GM21515 (cell line): ENCODE data around the gene CHKA.
A peak's percentile ranks its signal among the peaks of the same experiment; 100 is the strongest.

Source experiments
- ATAC-seq: cut with Tn5 transposase; IDR thresholded peaks from one replicate; pipeline ENCODE4 v1.9.1; 2021; ENCODE audit not compliant: unreplicated experiment

CHKA gene

DNA sequence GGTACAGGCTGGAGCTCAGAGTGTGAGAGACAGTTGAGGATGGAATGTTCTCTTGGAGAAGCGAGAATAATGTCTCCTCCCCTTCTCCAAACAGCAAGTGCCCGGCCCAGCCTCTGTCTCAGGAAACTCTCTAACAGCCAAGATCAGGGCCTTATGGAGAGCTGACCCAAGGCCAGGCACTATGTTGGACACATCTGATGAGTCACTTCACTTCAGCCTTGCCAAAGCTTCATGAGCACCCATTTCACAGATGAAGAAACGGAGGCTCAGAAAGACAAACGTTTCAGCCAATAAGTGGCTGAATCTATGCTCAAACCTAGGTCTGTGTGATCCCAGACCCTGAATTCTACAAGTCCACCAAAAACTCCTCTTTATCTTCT lies 22.1 kb upstream of the CHKA start:
- ATAC-seq, result no peak

DNA sequence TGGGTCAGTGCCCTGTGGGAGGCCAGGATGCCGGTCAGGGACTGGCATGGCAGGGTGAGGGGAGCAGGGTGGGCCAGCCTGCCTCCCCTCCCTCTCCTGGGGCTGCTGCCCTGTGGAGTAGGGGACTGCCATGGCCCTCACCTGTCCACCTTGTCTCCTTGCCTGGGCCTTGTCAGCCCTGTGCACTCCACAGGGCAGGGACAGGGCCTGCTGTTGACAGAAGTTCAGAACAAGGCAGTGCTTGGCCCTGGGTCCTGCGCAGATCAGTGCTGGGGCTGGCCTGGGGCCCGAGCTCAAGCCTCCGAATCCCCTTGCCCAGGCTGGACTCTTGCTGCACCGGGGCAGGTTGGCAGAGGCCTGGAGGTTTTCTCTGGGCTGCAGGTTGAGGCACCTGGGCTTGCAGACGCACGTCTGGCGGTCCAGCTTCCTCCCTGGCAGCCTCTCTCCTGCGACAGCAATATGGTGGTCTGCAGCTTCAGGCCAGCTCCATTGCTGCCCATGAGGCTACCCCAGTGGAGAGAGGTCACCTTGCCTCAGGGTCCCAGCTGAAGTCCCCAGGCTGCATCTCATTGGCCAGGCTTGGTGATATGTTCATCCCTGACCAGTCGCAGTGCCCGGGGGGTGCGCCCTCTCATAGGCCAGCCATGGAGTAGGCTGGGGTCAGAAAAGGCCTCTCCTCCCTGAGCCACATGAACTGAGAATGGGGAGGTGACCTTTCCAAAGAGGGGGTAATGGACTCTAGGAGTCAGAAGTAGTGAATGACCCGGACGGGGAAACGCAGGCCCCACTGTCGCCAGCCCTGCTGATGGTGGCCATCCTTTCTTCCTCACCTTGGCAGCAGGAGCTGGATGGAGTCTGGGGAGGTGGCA lies 21.5 kb upstream of the CHKA start:
- ATAC-seq, result no peak

DNA sequence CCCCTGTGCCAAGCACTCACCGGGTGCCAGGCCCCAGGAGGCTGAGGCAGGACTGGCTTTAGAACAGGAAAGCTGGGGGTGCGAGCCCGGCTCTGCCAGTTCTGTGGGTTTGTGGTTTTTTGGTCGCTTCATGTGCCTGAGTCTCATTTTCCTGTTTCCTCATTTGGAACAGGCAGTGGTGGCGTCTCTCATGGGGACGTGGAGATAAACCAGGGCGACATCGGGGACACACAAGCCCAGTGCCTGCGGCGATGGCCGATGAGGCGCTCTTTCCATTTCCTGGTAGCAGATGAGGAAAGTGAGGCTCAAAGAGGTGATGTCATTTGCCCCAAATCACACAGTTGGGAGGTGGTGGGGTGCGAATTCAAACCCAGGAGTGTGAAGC lies 20.8 kb upstream of the CHKA start:
- ATAC-seq, result no peak

DNA sequence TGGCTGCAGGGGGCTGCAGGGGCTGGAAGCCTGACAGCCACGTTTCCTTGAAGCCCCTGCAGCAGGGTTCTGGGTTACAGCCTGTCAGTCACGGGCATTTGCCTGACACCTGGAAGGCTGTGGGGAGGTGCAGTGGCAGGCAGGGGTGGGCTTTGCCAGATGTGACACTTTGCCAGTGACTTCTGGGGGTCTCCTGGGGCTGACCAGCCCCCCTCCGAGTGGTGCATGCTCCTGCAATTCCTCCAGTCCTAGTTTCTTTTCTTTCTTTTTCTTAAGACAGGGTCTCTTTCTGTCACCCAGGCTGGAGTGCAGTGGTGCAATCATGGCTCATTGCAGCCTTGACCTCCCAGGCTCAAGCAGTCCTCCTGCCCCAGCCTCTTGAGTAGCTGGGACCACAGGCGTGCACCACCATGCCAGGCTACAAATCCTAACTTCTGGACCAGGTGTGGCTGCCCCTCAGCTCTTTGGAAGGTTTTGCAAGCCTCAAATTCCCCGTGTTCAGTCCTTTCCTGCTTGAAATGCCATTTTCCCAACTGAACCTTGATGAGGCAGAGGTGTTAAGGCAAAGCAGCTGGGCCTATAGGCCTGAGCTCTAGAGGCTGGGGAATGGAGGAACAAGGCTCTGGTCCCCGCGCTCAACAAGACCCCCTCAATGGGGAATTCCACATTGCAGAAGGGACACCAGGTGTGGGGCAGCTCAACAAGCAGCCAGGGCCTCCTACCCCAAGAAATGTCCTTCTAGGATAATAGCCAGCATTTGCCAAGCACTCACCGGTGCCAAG lies 20.2 kb upstream of the CHKA start:
- no peak for ATAC-seq

DNA sequence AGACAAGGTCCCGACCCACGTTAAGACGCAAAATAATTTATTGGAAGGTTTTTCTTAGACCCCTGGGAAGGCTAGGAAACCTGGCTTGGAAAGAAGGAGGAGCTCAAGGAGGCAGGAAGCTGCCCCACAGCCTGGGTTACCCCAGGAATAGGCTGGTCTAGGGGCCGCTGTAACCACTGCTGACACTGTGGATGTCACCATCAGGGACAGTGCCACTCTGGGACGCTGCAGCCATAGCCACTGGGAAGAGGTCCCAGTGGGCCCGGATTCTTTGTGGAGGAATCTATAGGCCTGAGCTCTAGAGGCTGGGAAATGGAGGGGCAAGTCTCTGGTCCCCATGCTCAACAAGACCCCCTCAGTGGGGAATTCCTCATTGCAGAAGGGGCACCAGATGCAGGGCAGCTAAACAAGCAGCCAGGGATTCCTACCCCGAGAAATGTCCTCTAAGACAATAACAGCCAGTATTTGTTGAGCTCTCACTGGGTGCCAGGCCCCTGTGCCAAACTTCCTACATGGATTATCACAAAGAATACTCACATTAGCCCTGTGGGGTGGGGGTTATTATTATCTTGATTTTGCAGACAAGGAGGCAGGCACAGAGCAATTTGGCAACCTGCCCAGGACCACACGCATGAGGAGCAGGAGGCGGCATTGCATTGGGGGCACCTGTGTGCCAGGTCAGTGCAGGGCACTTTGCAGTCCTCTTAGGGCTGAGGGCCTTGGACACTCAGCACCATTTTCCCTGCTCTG lies 19.5 kb upstream of the CHKA start:
- no peak for ATAC-seq

DNA sequence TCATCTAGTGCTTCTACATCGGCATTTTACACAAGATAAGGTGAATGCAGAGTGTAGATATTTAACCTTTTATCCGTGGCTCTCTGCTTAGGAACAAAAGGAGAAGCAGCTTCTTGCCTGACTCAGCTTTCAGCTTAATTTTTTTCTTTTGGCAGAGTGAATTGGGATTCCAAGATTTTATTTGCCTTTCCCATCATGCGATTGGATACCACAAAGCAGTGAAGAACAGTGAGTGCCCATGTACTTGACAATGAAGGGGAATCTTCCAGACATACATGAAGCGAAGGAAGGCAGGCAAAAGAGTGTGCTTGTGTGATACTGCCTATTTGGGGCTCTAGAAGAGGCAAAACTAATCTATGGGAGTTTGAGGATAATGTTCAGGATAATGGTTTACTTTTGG lies 17.0 kb upstream of the CHKA start:
- no peak for ATAC-seq

DNA sequence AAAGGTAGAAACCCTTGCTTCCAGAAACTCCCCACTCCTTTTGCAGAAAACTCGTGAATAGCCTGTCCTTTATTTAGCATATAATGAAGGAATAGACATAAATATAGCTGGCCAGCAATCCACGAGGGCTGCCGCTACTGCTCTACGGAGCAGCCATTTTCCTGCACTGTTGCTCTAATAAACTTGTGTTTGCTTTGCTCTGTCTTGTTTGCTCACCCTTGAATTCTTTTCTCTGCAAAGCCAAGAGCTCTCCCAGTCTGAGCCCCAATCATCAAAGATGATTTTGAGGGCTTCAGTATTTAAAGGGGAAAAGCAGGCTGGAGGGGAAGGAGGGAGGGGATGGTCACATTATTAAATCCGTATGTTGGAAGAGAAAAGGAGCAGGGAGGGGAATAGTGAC lies 16.6 kb upstream of the CHKA start:
- no peak for ATAC-seq

DNA sequence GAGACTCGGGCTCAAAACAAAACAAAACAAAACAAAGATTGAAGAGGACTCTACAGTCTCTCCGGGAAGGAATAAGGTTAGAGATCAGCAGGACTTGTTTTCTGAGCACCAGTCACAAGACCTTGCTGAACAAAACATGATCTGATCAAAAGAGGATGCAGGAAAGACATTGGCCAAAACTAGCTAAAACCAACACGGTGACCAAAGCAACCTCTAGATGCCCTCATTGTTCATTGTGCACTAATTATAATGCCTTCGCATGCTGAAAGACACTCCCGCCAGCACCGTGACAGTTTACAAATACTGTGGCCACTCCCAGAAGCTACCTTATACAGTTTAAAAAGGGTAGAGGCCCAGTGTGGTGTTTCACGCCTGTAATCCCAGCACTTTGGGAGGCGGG lies 15.7 kb upstream of the CHKA start:
- no peak for ATAC-seq

DNA sequence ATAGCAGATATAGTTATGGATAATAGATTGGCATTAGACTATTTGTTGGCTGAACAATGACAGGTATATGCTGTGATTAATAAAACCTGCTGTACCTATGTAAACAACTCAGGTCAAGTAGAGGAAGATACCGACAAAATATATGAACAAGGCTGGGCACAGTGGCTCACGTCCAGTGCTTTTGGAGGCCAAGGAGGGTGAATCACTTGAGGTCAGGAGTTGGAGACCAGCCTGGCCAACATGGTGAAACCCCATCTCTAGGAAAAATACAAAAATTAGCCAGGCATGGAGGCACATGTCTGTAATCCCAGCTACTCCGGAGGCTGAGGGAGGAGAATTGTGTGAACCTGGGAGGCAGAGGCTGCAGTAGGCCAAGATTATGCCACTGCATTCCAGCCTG lies 14.0 kb upstream of the CHKA start:
- no peak for ATAC-seq

DNA sequence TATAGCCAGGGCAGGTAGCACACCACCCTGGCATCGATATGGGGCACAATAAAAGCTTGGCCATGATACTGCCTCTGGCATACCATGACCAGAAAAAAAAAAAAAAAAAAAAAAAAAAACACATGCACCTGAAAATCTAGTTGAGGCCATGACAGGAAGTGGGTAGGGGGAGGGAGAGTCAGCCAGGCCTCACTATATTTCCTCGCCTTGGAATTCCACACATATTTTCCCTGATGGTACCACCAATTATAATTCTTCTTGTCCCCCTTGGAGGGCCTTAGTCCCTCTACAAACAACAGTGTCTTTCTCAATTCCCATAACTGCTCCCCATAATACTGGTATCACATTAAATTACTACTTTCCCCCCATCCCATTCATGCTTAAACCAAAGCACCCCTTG lies 12.6 kb upstream of the CHKA start:
- ATAC-seq, result no peak

DNA sequence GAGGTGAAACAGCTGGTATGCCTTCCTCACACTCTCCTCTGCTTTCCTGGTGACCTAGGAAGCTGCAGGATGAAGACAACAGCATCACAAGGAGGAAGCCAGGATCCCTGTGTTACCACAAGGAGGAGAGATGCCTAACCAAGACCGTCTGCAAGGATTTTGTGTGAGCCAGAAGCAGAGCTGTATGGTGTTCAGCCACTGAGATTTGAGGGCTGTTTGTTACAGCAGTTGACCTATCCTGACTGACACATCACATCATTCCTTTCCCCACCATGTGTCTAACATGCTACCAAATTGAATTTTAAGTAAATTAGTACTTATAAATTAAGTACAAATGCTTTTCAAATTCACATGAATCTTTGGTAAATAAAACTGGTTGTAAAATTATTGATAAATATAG lies 8.9 kb upstream of the CHKA start:
- ATAC-seq, result no peak

DNA sequence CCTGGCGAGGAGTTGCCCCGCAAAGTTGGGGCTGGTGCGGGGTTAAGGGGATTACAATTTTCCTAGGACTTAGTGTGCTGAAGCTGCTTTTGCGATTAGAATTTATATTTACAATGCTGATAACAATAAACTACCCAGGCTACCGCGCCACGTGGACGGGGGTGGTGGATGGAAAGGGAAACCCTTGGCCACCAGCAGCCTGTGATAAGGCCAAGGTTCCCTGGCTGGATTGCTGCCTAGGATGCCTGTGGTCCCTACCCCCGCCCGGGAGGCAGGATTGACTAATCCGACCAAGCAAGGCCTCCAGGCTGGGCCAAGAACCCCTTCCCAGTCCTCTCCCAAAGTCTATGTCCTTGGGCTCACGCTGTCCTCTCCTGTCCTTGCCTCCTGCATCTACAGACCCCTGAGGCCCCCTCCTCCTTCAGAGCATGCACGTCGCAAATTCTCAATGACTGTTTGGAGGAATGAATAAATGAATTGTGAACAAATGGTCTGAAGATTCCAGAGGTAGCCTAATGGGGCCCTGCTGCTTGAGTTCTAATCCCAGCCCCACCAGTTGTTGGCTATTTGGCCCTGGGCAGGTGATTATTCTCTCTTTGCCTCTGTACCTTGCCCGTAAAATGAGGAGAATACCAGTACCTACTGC lies 7.6 kb upstream of the CHKA start:
- ATAC-seq, result no peak

DNA sequence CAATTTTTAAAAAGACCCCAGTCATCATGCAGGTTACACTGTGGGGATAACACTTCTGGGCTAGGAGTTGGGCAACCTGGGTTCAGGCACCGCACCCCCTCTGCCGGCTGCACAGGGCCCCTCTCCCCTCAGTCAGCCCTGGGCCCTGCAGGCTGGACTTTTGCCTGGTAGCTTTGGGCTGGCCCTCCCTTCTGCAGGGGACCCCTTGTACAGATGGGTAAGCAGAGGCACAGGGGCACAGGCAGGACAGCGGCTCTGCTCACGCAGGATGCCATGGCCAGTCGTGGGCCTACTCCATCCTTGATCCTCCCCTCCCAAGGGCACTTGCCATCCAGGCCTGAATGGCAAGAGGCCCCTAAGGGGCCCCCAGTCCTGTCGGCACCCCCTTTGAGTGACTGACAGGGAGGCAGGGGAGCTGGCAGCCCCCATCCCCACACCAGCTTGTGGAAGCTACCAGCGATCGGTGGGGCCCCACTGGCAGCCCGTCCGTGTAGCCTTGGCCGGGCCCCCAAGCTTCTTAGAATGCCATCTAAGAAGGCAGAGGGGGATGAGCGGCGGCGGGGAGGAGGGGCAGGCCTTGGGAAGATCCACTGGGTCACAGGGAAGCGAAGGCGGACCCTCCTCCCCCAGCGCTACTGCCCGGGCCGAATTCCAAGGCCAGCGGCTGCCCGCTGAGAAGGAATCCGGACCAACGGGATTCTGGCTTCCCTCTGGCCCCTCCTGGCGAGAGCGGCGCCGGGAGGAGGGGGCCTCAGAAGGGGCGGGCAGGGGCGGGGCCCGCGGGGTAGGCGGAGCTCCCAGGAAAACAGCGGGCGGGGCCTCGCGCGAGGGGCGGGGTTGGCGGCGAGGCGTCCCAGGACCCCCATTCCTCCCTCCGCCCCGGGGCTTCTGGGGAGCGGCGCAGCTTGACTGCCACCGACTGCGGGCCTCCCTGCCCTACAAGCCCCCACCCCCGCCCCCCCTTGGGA lies 6.8 kb upstream of the CHKA start:
- no peak for ATAC-seq

DNA sequence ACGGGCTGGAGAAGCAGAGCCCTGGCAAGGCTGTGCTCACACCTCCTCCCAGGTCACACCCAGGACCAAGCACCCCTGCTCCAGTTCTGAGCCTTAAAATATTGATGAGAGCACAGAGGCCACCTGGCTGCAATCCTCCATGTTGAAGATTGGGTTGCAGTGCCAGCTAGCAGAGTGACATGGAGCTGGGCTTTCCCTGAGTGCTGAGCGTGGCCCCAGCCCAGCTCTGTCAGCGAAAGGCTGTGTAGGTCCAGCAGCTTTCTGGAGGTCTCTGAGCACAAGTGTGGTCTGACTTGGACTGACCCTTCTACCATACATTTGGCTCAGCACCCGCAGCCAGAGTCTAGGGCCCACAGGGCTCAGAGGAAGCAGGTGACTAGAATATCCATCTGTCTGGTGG lies 4.0 kb upstream of the CHKA start:
- no peak for ATAC-seq

DNA sequence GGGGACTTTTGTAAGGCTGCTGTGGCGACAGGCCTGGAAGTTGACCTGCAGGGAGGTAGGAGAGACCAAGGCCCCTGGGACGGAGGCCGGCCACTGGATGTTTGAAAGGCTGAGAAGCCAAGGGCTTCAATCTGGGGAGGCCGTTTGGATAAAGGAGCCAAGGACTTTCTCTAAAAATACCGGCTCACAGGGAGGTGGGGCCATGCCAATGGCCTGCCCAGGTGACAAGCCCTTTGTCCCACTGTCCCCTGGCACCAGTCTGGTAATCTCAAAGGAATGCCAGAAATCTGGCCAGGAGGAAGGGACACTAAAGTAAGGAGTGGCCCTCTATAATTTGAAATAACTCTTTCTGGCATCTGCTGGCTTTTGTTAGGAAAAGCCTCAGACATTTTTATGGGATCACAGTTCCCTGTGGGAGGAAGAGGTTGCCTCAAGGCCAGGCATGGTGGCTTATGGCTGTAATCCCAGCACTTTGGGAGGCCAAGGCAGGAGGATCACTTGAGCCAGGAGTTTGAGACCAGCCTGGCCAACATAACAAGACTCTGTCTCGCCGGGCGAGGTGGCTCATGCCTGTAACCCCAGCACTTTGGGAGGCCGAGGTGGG lies 1.9 kb upstream of the CHKA start:
- no peak for ATAC-seq

DNA sequence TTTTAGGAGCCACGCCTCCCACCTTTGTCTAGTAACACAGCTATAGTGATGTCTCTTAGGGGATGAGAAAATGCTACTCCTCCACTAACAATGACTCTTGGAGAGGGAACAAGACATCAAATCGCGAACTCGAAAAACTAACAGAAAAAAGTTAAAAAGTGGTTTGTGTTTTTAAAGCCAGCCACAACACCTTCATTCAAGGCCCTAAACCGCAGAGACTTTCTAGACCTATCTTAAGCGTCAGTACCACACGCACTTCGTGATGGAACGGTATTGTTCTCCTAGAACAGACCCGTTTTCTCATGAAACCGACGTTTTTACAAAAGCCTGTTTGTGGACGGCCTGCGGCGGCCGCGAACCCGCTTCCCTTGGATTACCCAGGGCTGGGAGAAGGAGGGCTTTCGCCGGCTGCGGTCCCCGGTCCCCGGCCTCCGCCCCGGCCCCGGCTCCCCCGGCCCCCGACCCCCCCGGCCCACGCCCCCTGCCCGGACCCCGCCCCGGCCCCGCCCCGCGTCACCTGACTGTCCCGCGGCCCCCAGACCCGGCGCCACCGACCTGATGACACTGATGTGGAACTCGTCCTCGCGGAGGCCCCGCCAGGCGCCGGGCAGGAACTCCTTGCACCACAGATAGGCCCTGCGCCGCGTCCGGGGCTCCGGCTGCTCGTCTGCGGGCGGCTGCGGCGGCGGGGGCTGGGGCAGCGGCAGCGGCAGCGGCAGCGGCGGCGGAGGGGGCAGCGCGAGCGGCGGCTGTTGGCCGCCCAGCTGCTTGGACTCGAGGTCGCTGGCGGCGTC lies 718 bp downstream of the CHKA start:
- peak; percentile 18 for ATAC-seq

DNA sequence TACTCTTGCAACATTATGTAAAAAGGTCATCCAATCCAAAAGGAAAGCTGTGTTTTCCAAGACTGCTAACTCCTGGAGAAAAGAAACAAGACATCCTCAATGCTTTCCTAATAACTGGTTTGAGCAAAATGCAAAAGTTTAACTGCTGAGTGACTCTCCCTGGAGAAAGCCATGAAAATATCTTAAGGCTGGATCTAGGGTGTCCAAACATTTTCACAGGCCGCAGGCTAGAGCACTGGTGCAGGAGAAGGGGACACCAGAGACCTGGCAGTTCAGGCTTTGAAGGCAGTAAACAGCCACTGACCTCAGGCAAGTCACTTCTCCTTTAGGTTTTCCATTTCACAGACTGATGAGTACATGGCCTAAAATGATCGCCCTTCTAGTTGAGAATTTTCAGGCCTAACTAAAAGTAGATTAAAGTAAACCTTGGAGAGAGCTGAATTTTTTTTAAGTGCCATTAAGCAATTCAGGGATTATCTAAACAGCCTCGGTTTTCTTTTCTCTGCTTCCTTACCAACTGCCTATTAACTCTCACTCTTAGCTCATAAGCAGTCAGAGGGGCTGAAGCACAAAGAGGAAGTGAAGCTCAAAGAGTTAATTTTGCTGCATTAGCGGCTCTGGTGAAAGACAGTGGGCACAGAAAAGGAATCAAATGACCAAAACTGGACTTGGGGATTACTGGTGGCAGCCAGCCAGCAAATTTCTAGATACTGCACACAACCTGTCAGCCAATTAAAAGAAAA lies 2.3 kb downstream of the CHKA start:
- ATAC-seq, result no peak

DNA sequence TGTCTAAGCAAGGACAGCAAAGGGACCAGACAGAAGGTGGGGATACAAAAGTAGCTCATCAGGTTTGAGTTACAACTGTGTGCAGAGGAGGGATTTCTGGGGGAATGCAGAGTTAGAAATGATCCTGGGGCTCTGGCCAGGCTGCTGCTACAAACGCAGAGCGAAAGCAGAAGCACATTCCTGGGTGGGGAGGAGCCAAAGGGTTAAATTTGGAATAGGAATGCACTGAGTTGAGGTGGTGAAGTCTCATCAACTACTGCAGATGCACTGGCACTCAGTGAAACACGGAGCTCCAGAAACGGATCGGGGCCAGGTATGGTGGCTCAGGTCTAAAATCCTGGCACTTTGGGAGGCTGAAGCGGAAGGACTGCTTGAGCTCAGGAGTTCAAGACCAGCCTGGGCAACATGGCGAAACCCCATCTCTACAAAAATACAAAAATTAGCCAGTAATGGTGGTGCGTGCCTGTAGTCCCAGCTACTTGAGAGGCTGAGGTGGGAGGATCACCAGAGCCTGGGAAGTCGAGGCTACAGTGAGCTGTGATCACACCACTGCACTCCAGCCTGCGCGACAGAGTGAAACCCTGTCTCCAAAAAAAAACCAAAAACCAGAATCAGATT lies 3.2 kb downstream of the CHKA start:
- no peak for ATAC-seq
